PC-3 (cell line): Measurements from ENCODE around the gene ELMOD2.

ENCODE experiments used
- CTCF ChIP-seq: fragments of 300-600 bp; sonication (generic); conservative IDR thresholded peaks from 2 replicates; pipeline ENCODE4 v1.5.1; 2017; ENCODE audit warnings: antibody characterized with exemption, low read depth, mild to moderate bottlenecking, low read length
- EZH2phosphoT487 ChIP-seq: fragments of 300-600 bp; sonication (generic); IDR thresholded peaks from 2 replicates; pipeline ENCODE4 v1.6.1; 2018; ENCODE audit warnings: mild to moderate bottlenecking, antibody characterized with exemption, low read length, borderline replicate concordance

- no peak for TF ChIP-seq CTCF
- no peak for TF ChIP-seq EZH2phosphoT487
Measured at GRCh38 chr4:140557831-140558435, 34.0 kb downstream of the ELMOD2 start.
